ENCODE measurements around the gene ENAH. TPM values are rescaled to one million over a fixed set of nuclear protein-coding genes. Genes with fewer than 3 reads are reported as not detected.
A peak's percentile ranks its signal among the peaks of the same experiment; 100 is the strongest.

The ENAH gene
- total and polyA plus RNA-seq, 9 of the 15 experiments (the other 6 are each of a cell fraction or from before 2014, with no cell fraction given), result 0.03 to 1.2 (median 0.15) TPM

GRCh38 chr1:225638853-225639252 is 14.1 kb downstream of the ENAH start:
- BruUV-seq (replicated peaks), result no TSS peak
- Histone ChIP-seq H3K9ac (ENCODE audit: insufficient read depth in 1 of 2, low read depth in 2 of 2, low read length in 2 of 2) (no peak overlapping the region), H3K9me3 (replicated peaks; ENCODE audit: control insufficient read depth, insufficient read depth, low read depth, low read length) (no peaks in the 10 kb centered on the region), H3K9me1 (ENCODE audit: control insufficient read depth, insufficient read depth, low read length) (no peaks in the 10 kb centered on the region), H3K36me3 (ENCODE audit: control insufficient read depth, insufficient read depth, low read length) (no peaks in the 10 kb centered on the region), H3K79me2 (ENCODE audit: control insufficient read depth, insufficient read depth, low read length) (no peaks in the 10 kb centered on the region), H3K27ac (ENCODE audit: extremely low read depth, low read depth, low read length) (no peak overlapping the region), H3K27me3 (ENCODE audit: control insufficient read depth in 2 of 2, insufficient read depth in 2 of 2, low read length in 2 of 2) (peaks cover 2 to 6% of the 10 kb centered on the region in 2 experiments; a peak in 2 of 5 replicates), H4K20me1 (replicated peaks; ENCODE audit: control insufficient read depth, insufficient read depth, low read length) (no peaks in the 10 kb centered on the region), H3K4me2 (ENCODE audit: insufficient read depth, low read length) (no peak overlapping the region), H3K4me1 (replicated peaks in 1 of 2; ENCODE audit: control insufficient read depth in 2 of 2, insufficient read depth in 2 of 2, low read length in 2 of 2) (no peaks in the 10 kb centered on the region), H2AFZ (ENCODE audit: low read depth, low read length) (no peak overlapping the region), H3K4me3 (no peak overlapping the region)
- DNase-seq (ENCODE audit: extremely low read depth in 1 of 4, low spot score in 3 of 4) (no peak), FAIRE-seq (no peak), ATAC-seq (no peak)
- 0% methylated on average over 1 of the region's 1 CpG for WGBS (ENCODE audit: insufficient coverage, low coverage, missing lambda C conversion rate)
- in situ Hi-C loops (cut with MboI) (no loop called here), intact Hi-C loops (cut with micrococcal nuclease) (no loop called here)
- CTCF ChIA-PET (ENCODE audit: low intra/inter-chr PET ratio), result no interaction called here
- TF ChIP-seq TCFL5 (CRISPR knock-in tag; conservative IDR thresholded peaks at IDR 0.05) (no peak), HDAC3 (IDR thresholded peaks at IDR 0.05; ENCODE audit: borderline replicate concordance, partially characterized antibody) (no peak), SRF (CRISPR knock-in tag; IDR thresholded peaks at IDR 0.05) (no peak), PTTG1 (tag; IDR thresholded peaks at IDR 0.05; ENCODE audit: low read depth) (no peak), MCM3 (IDR thresholded peaks at IDR 0.05) (no peak), PKNOX1 (IDR thresholded peaks at IDR 0.05) (peak; percentile 58), HDAC8 (tag; IDR thresholded peaks at IDR 0.05) (no peak)
- POLR2A ChIA-PET, result no interaction called here
